NOMO-1 (cell line): ENCODE data around the gene RBM10.

Experiments used
- DNase-seq, 2 experiments: peaks; one replicate each; lab custom pipeline; 2025; ENCODE audit not compliant: unreplicated experiment in 2 of 2; lab: John Stamatoyannopoulos, UW

The RBM10 gene

DNA sequence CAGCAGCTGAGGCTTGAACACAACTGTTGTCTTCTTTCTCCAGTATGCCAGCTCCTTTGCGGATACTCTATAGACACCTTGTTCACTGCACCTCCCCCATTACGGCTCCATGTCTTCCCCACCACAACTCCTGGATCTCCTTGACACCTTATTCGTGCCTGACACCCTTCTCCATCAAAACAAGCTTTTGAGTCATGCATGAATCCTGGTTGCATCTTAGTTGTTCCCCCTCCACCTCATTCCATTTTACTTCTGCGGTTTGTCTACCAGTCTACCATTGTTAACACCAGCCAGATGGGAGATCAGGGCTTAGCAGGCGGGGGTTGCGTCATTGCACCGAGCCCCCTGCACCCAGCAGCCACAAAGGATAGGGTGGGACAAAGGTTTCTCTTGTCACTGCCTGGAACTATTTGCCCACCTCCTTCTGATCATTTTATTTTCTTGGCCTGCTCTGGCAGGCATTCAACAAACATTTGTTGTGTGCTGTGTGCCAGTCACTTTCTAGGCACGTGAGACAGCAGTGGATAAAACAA lies 71.4 kb downstream of the RBM10 start:
- DNase-seq: no peak

DNA sequence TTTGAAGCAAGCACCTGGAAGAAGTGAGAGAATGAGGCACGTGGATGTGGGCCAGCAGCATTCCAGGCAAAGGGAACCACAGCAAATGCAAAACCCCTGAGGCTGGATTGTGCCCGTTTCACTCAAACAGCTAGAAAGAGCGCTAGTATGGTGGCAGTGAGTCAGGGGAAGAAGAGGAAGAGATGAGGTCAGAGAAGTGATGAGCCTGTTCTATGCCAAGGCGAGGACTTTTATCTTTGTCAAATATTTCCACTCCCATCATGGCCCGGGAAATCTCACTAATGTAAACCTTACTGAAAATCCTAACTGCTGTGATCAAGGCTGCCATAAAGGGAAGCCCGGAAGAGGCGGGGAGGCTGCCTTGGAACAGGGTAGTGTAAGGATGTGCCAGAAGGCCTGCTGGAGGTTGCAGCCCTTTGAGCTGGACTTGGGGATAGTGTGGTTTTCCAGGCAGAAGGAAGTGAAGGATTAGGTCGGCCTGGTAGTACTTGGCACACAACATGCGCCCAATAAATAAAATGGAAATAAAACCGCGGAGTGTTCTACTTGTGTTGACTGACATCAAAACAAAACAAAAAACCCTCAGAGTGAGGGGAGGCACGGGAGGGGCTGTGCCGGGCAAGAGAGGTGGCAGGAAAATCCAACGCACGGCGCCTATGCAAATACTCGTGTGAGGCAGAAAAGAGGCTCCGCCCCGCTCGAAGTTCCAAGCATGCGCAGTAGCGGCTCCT lies 72.3 kb downstream of the RBM10 start:
- peak in 1 of 2 experiments; percentile 8 for DNase-seq

DNA sequence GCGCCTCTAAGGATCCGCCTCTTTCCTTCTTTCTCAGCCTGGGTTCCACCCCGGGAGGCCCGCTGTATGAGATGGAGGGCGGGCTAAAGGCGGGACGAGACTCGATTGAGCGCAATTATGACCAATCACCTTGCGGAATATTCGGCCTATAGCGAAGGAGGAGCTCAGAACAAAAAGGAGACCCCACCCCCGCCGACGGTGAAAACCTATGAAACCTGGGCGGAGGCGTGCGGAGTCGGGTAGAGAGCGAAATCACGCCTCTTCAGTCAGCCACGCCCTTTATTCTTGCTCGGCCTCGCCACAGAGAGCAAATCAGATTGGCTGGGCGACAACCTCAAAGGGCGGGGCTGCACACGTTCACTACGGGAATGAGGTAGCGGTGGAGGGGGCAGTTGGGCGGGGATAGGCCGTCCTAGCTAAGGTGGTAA lies 72.8 kb downstream of the RBM10 start:
- DNase-seq: peak; percentile 98 to 100

DNA sequence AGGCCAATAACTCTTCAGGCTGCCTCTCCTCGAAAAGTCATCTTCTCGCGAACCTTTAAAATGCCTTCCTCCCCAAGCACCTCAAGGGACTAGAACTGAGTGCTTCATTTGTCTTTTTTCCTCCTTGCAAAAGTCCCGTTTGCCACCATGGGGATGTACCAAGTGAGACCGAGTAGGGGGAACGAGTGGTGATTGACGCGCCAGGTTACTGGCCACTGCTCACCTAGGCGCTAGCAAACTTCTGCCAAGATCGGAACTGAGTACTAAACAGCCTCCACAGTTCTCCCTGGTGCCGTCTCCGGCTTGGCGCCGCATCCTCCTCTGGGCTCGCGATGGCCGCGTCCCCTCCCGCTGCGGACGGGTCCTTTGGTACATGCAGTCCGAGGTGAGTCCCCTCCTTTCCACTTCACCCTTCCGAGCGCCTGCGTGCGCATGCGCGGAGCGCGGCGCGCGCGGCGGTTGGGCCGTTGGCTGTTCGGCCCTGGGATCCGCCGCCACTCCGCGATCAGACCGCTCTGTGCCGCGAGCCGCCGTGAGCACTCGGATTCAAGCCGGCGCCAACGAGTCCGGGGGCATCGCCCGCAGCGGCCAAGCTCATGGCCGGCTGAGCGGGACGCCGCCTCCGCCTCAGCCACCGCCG lies 73.4 kb downstream of the RBM10 start, which contains the start of gene CDK16:
CDK16 (plus strand) TSS at position 402 of the 640 bp plus-strand sequence. CDS start 4,877 bp downstream, outside the sequence.
- peak; percentile 82 to 84 for DNase-seq

DNA sequence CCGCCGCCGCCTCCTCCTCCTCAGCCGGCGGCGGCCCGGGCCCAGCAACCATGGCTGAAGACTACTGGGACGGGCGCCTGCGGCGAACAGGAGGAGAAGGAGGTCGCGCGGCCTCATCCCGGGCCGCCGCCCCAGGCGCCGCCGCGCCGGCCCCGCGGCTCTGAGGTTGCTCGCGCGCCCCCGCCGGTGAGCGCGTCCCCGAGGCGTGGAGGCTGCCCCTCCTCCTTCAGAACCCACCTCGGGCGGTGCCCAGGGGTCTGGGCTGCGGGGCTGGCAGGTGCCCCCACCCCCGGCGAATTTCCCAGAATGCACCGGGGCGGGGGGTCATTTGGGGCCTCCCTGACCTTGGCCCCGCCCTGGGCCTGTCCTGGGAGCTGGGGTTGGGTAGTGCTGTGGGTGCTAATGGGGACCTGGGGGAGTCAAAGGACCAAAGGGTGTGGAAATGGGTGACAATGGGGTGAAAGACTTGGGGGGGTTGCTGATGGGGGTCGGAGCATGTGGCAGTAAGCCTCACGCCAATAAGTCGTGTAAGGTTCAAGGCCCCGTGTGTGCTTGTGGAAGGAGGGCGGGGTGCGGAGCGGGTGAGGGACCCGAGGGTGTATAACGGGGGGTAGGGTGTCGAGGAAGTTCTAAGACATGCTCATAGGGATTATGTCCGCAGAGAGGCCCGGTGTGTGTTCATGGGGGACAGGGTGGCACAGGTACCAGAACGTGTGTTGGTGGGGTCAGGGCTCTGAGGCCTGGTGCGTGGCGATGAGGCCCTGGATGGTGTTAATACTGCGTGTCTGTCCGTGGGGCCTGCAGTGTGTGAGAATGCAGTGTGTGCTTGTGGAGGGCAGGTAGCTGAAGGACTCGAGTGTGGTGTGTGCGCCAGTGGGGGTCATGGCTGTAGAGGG lies 74.1 kb downstream of the RBM10 start:
- peak; percentile 6 to 9 for DNase-seq

DNA sequence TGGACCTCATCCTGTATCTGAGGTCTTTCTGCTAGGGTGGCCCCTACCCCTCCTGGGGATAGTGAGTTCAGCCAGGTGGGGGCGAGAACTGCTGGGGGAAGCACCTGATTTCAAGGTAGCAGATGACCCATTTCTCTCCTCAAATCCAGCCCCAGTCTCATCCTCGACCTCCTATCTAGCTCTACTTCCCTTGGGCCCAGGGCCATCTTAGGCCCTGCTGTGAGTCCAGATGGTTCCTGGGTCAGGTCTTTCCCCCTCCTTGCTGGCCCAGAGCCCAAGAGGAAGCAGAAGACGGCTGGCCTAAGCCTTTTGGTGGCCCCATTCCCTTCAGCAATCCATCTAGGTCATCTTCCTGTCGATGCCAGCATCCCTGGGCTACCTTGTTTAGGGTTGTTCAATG lies 76.7 kb downstream of the RBM10 start:
- no peak for DNase-seq

DNA sequence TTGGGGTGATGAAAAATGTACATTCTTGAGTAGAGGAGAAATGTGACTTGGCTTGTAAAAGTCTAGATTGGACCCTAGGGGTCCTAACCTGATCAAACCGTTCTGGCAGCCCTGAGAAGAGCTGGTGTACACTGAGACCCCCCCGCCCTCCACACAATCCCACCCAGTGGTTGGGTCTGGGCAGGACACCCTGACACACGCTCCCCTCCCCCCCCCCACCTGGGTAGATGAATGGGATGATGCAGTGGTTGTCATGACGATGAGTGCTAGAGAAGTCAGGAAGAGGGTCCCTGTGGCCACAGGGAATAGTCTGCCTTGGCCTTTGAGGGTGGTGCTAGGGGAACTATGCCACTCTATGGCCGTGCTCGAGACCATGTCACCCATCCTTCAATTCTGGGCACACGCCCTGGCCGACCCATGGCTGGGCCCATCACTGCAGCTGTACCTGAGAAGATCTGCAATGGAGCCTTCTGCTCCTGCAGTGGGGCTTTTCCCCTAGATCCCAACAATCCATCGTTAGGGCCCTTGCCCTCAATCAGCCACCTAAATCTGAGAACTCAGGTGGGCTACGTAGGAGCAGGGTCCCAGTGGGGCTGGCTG lies 77.8 kb downstream of the RBM10 start:
- DNase-seq: no peak

DNA sequence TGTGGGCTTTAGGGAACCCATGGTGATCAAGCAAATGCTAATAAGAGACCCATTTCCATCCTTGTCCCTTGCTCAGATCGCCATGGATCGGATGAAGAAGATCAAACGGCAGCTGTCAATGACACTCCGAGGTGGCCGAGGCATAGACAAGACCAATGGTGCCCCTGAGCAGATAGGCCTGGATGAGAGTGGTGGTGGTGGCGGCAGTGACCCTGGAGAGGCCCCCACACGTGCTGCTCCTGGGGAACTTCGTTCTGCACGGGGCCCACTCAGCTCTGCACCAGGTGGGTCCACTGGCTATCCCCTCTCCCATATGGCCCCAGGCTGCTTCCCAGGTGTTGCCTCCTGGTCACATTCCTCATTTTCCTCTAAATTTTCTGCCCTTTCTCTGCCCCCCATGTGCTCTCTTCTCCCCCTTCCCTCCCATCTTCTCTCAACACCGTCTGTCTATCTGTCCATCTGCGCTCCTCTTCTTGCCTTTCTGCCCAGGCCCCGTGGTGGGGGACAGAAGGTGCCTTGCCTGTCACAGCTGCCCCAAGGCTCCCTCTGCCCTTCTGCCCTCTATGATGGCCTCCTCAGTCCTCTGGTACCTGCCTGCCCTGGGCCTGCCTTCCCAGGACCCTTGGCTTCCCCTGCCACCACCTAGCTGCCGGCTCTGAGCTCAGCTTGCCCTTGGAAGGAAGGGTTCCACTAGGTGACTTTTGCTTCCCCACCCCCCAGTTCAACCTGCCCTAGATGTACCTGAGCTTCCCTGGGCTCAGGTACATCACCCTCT lies 78.6 kb downstream of the RBM10 start:
- DNase-seq: no peak

DNA sequence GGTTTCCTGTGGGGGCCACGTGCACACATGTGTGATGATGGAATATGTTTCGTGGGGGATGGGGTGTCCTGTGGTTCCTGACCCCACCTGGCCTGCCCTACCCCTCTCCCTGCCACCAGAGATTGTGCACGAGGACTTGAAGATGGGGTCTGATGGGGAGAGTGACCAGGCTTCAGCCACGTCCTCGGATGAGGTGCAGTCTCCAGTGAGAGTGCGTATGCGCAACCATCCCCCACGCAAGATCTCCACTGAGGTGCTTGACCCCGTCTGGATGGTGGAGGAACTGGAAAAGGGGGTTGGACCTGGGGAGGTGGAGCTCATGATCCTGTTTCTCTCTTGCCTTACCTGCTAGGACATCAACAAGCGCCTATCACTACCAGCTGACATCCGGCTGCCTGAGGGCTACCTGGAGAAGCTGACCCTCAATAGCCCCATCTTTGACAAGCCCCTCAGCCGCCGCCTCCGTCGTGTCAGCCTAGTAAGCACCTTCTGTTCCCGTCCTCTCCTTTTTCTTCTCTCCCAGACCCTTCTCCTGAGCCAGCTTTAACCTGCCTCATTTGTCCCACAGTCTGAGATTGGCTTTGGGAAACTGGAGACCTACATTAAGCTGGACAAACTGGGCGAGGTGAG lies 79.4 kb downstream of the RBM10 start:
- DNase-seq: no peak

DNA sequence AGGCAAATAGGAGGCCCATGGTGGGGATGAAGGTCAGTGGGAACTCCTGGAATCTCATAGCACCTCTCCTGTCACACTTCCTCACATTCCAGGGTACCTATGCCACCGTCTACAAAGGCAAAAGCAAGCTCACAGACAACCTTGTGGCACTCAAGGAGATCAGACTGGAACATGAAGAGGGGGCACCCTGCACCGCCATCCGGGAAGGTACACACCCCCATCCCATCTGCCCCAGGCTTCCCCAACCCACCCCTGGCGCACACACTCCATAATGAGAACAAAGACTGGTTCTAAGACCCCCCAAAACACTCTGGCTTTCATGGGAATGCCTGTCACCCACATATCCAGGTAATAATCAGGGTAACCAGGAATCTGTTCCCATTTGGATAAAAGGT lies 79.9 kb downstream of the RBM10 start:
- DNase-seq: no peak

DNA sequence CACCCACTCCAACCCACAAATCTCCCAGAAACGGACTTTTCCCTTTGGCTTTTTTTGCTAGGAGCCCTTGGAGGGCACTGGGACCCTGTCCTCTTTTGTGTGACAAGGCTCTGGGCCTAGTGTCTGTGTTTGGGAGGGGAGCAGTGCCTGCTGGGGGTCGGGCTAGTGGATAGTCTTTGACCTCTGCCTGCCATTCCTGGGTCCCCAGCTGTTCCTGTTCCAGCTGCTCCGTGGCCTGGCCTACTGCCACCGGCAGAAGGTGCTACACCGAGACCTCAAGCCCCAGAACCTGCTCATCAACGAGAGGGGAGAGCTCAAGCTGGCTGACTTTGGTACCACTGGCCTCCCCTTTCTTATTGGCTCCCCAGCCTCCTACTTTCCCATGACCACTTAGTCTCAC lies 81.0 kb downstream of the RBM10 start:
- no peak for DNase-seq

DNA sequence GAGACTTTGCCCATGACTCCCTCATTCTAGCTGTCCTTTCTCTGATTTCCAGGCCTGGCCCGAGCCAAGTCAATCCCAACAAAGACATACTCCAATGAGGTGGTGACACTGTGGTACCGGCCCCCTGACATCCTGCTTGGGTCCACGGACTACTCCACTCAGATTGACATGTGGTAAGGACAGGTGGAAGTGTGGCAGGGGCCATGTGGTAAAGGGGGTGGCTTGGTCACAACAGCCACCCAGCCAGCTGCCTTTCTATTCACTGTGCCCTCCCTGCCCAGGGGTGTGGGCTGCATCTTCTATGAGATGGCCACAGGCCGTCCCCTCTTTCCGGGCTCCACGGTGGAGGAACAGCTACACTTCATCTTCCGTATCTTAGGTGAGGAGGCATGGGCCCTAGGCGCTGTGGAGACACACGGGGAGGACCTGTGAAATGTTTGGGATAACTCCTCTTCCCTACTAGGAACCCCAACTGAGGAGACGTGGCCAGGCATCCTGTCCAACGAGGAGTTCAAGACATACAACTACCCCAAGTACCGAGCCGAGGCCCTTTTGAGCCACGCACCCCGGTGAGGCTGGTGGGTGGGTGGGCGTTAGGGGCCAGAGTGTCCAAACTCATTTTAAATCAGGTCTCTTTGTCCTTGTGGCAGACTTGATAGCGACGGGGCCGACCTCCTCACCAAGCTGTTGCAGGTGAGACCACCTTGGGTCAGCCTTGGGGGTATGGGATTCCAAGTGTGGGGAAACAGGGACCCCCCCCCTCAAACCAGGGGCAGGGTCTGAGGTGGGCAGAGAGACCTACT lies 81.7 kb downstream of the RBM10 start:
- no peak for DNase-seq

DNA sequence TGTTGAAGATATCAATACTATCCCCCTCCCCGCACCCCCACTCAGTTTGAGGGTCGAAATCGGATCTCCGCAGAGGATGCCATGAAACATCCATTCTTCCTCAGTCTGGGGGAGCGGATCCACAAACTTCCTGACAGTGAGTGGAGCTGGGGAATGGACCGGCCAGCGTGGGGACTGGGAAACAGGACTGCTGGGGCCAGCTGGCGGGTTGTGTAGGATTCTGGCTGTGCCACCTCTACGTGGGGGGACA lies 82.2 kb downstream of the RBM10 start:
- DNase-seq: no peak

DNA sequence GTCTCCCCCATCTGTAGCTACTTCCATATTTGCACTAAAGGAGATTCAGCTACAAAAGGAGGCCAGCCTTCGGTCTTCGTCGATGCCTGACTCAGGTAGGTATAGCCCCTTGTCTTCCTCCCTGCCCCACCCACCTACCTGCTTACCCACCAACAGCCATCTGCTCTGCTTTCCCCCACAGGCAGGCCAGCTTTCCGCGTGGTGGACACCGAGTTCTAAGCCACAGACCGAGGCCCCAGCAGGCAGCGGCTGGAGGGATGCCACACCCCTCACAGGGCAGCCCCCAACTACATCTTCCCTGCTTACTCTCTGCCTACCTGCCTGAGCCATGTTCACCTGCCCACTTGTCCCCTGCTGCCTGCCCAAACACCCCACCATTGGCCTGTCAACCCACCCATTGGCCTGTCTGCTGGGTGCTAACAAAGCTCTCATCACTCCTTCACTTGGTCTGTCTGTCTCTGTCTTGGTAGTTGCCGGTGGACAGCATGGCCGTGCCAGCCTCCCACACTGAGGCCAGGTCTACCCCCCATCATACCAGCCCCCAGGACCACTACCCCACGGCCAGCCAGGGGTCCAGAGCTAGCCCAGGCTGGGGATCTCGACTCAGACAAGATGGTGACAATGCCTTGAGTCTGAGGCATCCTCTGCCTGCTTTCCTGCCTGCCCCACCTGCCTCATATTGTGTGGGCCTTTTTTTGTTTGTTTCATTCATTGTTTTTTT lies 83.7 kb downstream of the RBM10 start:
- no peak for DNase-seq

DNA sequence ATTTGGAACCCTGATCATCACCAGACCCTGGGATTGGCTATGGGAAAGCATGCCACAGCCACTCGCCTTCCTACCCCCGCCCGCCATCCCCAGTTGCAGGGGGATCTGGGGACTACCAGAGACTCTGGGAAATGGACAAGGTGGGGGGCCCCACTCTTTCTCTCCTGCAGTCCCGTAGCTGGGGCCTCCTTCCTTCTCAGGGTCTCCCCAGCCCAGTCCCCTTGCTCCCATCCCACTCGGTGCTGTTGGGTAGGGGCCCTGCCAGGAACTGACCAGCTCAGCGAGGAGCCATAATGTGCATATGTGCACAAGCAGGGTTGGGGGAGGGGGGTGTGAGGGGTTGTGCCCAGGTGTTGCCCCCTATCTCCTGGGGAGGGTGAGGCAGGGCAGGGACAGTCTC lies 84.4 kb downstream of the RBM10 start:
- DNase-seq: no peak

DNA sequence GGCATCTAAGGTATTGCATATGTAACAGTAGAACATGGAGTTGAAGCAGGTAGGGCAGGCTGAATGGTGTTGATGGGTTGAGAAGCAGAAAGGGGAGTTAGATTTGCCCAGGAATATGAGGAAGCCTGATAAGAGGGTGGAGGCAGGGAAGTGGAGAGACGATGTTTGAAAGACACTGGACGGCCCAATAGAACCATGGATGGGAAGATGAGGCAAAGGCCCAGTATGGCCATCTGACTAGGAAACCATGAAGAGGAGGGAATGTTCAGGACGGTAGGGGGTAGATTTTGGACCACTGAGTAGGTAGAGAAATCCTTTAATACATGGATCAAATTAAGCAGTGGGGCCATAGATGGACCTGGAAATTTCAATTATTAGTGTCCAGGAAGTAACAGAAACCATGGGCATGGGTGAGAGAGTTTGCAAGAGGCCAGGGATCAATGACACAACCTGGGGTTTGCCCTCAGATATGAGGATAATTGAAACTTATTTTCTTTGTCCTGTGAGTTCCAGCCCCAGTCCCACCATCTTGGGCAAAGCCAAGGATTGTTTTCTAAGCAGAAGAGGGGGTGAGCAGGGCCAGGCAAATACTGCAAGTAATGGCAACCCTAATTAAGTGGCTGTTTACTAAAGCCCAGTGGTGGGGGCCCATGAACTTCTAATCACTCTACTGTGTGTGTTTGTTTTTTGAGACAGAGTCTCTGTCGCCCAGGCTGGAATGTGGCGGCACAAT lies 85.3 kb downstream of the RBM10 start:
- DNase-seq: no peak

DNA sequence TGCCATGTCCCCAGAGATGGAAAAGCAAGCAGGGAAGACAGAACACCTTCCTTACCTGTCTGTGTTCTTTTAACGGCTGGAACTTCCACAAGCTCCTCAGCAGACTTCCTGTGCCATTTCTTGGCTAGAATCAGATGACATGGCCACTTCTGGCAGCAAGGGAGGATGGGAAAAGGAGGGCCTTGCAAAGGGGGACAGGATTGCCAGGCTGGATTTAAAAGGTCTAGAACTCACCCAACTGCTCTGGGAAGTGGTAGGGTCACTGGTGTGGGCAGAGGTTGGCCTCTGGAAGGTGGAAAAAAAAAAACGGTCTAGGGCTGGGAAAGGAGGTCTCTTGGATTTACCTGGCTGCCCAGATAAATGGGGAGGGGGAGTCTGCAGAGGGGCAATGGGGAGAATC lies 86.1 kb downstream of the RBM10 start:
- no peak for DNase-seq
